ENCODE data around the gene BANP. TPM values are rescaled to one million over a fixed set of nuclear protein-coding genes. Genes with fewer than 3 reads are reported as not detected.
"Not testable (repeated sequence)": the region's sequence is repeated elsewhere in the genome, so short reads cannot be mapped to it uniquely, and the experiment has no call there.

The BANP gene
- total RNA-seq, 2 donors from 2014 or later: 35.8 to 39.8 TPM

DNA sequence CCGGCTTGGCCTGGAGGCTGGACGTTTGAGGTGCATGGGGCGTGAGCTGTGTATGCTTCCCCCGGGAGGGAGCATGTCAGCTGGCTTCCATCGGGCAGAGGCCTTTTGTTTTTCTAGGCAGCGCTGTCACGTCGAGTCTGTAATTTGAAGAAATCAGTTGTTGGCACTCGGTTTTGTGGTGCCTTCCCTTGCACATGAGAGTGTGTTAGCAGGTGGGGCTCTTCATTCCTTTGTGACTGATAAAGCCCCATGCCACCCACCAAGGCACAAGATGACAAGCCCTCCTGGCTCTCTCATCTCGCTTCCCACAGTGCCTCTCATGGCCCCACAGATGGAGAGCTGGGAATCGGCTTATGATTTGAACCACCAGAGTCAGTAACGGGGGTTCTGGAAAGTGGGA lies 72.1 kb downstream of the BANP start:
- Mint-ChIP-seq H3K27me3 (ENCODE audit: low read depth) (no peaks in the 10 kb centered on the region), H3K4me1 (ENCODE audit: low read depth) (peaks cover 24% of the 10 kb centered on the region), H3K4me3 (no peak overlapping the region), H3K9me3 (no peaks in the 10 kb centered on the region), H3K36me3 (ENCODE audit: insufficient read depth in 2 of 2) (peaks cover 0 to 5% of the 10 kb centered on the region in 2 donors), H3K27ac (no peak overlapping the region)
- ATAC-seq (replicated peaks in 1 of 2) (no peak), DNase-seq (no peak)

DNA sequence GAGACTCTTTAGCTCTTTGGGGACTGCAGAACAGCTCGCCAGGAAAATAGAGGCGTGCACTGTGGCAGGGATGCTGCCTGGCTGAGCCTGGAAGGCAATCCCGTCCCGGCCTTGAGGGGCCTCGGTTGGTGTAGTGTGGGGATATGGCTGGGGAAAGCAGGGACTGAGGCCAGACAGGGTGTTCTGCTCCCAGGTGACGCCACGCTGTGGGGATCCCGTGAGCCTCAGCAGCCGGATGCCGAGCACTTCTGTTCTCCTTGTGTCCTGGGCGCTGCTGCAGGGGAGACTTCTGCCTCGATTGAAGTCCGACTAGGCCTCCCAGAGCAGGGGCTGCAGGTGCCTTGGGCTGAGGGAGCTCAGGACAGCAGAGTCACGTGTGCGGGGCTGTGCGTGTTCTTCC lies 72.6 kb downstream of the BANP start:
- Mint-ChIP-seq H3K36me3 (ENCODE audit: insufficient read depth in 2 of 2) (peaks cover 0 to 5% of the 10 kb centered on the region in 2 donors), H3K4me1 (ENCODE audit: low read depth) (peaks cover 24% of the 10 kb centered on the region), H3K27me3 (ENCODE audit: low read depth) (no peaks in the 10 kb centered on the region), H3K4me3 (no peak overlapping the region), H3K27ac (no peak overlapping the region), H3K9me3 (no peaks in the 10 kb centered on the region)
- no peak for DNase-seq
- ATAC-seq (replicated peaks in 1 of 2): no peak

DNA sequence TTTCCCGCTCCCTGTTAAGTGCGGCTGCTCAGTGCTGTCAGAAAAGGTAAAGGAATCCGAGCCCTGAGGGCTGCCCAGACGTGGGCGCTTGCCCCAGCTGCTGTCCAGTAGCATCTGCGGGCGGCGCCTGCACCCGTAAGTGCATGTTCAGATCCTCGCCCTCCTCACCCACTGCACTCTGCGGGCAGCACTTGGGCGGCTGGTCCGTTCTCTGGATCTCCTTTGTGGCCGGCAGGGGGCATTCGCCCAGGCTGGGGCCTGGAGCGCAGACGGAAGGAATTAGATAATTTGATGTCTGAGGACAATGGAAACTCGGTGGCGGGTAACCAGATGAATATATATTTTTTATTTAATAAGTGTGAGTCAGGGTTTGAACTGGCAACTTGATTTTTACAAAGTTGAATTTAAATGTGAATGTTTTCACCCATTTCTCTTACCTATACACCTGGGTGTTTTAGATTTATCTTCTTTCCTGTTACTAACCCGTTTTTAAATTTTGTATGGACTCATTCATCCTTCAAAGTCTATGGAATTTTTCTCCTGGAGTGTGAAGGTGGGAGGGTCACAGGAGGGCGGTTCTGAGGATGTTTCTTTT lies 73.4 kb downstream of the BANP start:
- not testable (repeated sequence) for H3K27me3 Mint-ChIP-seq (ENCODE audit: low read depth); H3K9me3 Mint-ChIP-seq; H3K27ac Mint-ChIP-seq; DNase-seq; H3K36me3 Mint-ChIP-seq (ENCODE audit: insufficient read depth in 2 of 2); ATAC-seq (replicated peaks in 1 of 2)
- Mint-ChIP-seq H3K4me3 (peak overlapping the region in 1 of 2 donors; percentile 59), H3K4me1 (ENCODE audit: low read depth) (peaks cover 24% of the 10 kb centered on the region)

DNA sequence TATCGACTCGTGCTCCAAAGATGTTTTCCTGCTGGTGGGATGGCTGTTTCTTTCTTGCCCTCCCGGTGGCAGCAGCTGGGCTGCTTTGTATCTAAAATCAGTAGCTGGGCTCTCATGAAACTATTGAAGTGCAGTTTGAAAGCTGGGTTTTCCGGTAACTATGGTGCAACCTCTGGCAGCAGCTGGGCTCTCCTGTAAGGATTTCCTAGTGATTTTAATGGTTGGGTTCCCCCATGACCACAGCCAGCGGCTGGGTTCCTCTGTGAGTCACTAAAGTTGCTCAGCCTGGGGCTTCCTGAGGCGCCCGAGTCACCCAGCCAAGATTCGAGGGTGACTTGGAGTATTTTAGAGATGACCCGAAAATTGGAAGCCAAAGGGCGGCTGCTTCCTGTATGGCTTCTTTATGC lies 73.9 kb downstream of the BANP start:
- peak; percentile 60 to 95 for ATAC-seq (replicated peaks in 1 of 2)
- not testable (repeated sequence) for H3K36me3 Mint-ChIP-seq (ENCODE audit: insufficient read depth in 2 of 2)
- peak; percentile 12 to 56 for DNase-seq

DNA sequence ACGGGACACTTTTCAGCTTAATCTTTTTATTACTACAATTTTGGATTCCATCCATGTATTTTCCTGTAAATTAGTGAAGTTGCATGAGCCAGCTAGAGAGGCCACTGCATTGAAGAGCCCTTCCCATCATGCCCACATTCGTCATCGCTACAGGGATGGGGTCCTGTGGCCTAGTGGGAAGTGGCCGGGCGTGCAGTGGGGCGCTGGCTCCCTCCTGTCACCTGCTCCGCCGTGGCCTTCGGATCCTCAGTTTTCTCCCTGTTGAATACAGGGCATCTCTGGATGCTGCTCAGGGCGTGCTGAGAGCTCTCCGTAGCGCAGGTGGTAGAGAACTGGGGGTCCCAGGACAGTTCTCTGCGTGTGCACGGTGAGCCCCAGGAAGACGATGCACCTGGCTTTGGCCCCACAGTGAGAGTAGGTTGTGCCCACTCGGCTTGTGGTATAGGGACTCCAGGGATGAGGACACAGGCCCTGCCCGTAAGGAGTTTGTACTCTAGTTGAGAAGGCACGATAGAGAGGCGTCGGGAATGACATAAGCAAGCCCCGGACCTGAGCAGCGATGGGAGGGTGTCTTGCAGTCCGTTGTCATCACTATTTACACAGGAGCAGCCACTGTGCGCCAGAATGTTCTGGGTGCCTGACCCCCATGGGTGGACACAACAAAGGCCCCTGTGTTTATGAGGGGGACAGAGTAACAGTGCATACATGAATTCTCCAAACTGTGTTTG lies 74.8 kb downstream of the BANP start:
- DNase-seq; H3K27me3 Mint-ChIP-seq (ENCODE audit: low read depth); ATAC-seq (replicated peaks in 1 of 2); H3K27ac Mint-ChIP-seq; H3K4me3 Mint-ChIP-seq; H3K36me3 Mint-ChIP-seq (ENCODE audit: insufficient read depth in 2 of 2); H3K9me3 Mint-ChIP-seq: not testable (repeated sequence)
- H3K4me1 Mint-ChIP-seq (ENCODE audit: low read depth): peaks cover 24% of the 10 kb centered on the region

More for the DNA sequence above, 73.9 kb downstream of the BANP start:
- H3K9me3 Mint-ChIP-seq; H3K27me3 Mint-ChIP-seq (ENCODE audit: low read depth): not testable (repeated sequence)
- Mint-ChIP-seq H3K4me1 (ENCODE audit: low read depth) (peaks cover 24% of the 10 kb centered on the region), H3K27ac (peak overlapping the region; percentile 76), H3K4me3 (peak overlapping the region in 1 of 2 donors; percentile 59)

DNA sequence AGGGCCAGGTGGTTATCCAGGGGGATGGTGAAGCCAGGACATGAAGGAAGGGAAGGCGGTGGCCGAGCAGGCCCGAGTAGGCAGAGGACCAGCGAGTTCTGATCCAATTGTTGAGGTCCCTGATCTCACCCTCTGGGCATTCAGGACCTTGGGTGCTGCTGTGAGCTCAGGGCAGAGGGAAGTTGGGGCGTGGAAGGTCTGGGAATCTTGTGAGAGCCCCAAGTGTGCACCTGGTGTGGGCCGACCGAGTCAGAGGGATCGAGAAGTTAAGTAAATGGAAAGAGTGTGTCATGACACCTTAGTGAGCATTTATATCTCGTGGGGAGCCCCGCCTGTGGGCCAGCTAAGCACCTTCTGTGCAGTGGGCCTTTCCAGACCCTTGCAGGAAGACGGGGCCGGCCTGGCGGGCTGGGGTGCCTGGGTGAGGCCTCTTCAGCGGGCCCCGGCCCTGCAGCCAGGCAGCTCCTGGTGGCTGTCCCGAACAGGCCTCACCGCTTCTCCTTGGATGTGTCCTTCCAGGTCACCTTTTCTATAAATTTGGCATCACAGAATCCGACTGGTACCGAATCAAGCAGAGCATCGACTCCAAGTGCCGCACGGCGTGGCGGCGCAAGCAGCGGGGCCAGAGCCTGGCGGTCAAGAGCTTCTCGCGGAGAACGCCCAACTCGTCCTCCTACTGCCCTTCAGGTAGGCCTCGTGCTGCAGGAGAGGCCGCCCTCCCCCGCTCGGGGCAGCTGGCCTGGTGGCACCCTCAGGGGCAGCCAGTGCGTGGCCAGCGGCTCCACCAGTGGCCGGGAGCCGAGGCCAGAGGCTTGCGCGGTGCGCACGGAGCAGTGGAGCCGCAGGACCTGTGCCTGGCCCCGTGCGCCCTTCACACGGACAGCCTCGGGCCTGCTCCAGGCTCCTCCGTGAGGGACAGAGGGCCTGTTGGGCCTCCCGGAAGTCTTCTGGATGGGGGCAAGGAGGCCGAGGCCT lies 76.0 kb downstream of the BANP start:
- H3K9me3 Mint-ChIP-seq: no peaks in the 10 kb centered on the region

DNA sequence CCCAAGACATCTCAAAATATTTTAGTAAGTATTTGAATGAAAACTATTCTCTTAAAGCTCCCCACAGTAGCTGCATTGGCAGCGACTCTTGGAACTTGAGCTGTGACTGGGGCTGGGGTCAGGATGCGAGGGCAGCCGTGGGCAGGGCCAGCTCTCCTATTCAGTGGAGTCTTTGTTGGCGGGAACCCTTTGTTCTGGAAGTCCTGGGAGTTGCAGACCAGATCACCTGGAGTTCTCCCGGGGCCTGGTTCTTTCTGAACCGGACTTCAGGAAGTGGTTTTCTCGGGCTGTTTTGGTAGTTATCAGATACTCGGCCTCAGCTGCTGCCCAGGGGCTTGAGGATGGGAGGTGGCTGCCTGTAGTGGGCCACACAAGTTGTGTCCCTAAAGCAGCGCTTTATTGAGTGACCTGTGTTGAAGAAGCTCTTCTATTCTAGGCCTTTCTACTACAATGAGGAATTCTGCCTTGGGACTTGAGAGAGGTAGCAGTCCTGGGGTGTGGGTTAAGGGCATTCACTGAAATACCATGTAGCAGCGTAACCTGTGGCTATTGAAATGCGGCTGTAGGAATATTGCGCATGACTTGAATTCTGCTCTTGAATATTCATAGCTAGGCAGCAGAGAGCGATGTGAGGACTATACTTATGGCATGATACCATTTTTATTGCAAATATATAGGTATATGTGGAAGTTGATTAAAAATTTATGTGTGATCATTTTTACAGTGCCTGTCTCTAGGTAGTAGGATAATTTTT lies 77.1 kb downstream of the BANP start:
- not testable (repeated sequence) for H3K27ac Mint-ChIP-seq; H3K9me3 Mint-ChIP-seq; H3K36me3 Mint-ChIP-seq (ENCODE audit: insufficient read depth in 2 of 2); H3K4me3 Mint-ChIP-seq; ATAC-seq (replicated peaks in 1 of 2); DNase-seq; H3K27me3 Mint-ChIP-seq (ENCODE audit: low read depth)
- peaks cover 24% of the 10 kb centered on the region for H3K4me1 Mint-ChIP-seq (ENCODE audit: low read depth)

More for the DNA sequence above, 76.0 kb downstream of the BANP start:
- no peak overlapping the region for H3K27ac Mint-ChIP-seq
- peaks cover 24% of the 10 kb centered on the region for H3K4me1 Mint-ChIP-seq (ENCODE audit: low read depth)
- no peak for ATAC-seq (replicated peaks in 1 of 2)
- no peak for DNase-seq
- H3K36me3 Mint-ChIP-seq (ENCODE audit: insufficient read depth in 2 of 2): peaks cover 0 to 9% of the 10 kb centered on the region in 2 donors
- H3K4me3 Mint-ChIP-seq: no peak overlapping the region
- no peaks in the 10 kb centered on the region for H3K27me3 Mint-ChIP-seq (ENCODE audit: low read depth)

DNA sequence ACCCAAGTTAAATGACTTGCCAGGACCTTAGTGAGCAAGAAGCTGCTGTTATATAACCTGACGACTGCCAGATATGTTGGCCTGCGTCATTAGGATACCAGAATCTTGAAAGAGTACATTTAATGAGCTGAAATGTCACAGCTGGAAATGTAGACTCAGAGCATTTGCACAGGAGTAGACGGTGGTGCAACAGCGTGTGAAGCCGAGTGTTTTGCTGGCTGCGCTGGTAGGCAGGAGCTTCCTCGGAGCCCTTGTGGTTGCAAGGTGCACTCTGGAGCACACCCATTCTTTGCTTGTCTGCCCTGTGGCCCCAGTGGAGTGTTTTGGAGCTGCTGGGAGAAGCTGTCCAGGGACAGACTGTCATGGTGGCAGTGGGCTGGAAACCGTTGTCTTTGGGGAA lies 79.3 kb downstream of the BANP start:
- H3K4me3 Mint-ChIP-seq: no peak overlapping the region

DNA sequence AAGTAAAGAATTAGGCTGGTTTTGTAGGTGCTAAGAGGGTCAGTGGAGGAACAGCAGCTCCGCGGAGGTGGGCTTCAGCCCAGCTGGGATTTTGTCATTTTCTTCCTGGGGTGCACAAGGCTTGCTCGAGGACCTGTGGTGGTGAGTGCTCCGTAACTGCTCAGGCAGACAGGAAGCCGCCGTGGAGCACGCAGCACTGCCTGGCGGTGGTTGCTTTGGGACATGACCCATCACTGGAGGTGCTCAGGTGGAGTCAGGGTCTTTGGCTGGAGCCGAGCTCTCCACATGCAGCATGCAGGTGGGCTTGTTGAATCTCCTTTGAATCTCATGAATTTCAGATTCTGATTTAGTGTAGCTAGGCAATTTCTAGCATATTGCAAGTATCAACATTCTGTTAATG lies 79.7 kb downstream of the BANP start:
- Mint-ChIP-seq H3K36me3 (ENCODE audit: insufficient read depth in 2 of 2) (peaks cover 0 to 14% of the 10 kb centered on the region in 2 donors), H3K4me1 (ENCODE audit: low read depth) (peaks cover 11% of the 10 kb centered on the region)
- not testable (repeated sequence) for H3K4me3 Mint-ChIP-seq; H3K27me3 Mint-ChIP-seq (ENCODE audit: low read depth); DNase-seq; H3K9me3 Mint-ChIP-seq; H3K27ac Mint-ChIP-seq; ATAC-seq (replicated peaks in 1 of 2)

More for the DNA sequence above, 79.3 kb downstream of the BANP start:
- ATAC-seq (replicated peaks in 1 of 2): no peak
- Mint-ChIP-seq H3K4me1 (ENCODE audit: low read depth) (peaks cover 16% of the 10 kb centered on the region), H3K36me3 (ENCODE audit: insufficient read depth in 2 of 2) (peaks cover 0 to 12% of the 10 kb centered on the region in 2 donors), H3K27ac (no peak overlapping the region), H3K9me3 (no peaks in the 10 kb centered on the region), H3K27me3 (ENCODE audit: low read depth) (no peaks in the 10 kb centered on the region)
- DNase-seq: no peak

DNA sequence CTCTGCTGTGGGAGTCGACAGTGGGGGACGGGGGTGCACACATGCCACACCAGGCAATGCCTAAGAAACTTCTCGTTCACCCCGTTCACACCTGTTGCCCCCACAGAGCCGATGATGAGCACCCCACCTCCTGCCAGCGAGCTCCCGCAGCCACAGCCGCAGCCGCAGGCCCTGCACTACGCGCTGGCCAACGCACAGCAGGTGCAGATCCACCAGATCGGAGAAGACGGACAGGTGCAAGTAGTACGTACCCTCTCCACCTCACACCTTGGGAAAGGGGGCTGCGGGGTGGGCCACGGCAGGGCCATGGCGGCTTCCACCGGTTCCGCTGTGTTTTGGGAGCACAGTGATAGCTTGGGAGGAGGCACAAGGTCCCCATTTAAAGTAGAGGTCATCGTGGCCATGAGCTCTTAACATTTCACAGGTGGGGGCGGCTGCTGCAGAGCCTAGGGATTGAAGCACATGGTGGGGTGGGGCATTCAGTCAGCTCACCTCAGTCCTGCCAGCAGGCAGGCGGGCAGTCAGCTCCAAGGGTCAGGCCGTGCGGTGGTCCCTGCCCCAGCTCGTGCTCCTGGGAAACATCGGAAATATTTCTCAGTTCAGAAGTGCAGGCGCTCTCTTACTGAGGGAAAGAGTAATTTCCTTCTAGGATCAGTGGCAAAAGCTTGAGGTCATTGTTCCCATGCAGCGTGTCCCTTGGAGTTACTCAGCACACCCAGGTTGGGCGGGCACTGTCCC lies 81.9 kb downstream of the BANP start:
- not testable (repeated sequence) for H3K9me3 Mint-ChIP-seq; DNase-seq; H3K4me1 Mint-ChIP-seq (ENCODE audit: low read depth); H3K36me3 Mint-ChIP-seq (ENCODE audit: insufficient read depth in 2 of 2); ATAC-seq (replicated peaks in 1 of 2); H3K4me3 Mint-ChIP-seq; H3K27ac Mint-ChIP-seq; H3K27me3 Mint-ChIP-seq (ENCODE audit: low read depth)

DNA sequence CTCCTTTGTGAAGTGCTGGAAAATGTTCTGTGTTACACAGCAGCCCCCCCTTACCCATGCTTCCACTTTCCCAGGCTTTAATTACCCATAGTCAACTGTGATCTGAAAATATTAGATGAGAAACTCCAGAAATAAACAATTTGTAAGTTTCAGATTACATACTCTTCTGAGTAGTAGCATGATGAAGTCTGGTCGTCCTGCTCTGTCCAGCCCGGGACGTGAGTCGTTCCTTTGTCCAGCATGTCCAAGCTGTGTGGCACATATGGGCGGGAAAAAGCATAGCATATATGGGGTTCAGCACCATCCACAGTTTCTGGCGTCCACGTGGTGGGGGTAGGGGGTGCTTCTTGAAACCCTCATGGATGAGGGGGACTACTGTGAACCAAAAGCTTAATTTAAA lies 83.5 kb downstream of the BANP start:
- no peaks in the 10 kb centered on the region for H3K4me1 Mint-ChIP-seq (ENCODE audit: low read depth)
- H3K36me3 Mint-ChIP-seq (ENCODE audit: insufficient read depth in 2 of 2): peaks cover 0 to 6% of the 10 kb centered on the region in 2 donors
- no peak for ATAC-seq (replicated peaks in 1 of 2)

DNA sequence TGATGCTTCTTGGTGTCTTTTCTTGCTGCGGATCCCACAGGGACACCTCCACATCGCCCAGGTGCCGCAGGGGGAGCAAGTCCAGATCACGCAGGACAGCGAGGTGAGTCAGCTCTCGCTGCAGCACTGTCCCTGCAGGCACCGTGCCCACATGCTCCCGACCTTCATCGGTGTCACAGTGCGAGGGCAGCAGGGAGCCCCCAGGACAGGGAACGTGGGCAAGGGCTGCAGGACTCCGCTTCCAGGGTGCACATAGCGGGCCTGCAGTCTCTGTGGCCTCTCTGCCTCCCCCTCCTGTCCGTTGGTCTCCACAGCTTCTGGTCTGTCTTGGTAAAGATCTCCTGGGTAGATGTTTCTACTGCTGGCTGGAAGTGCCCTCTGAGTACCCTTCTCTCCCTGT lies 84.1 kb downstream of the BANP start:
- H3K27me3 Mint-ChIP-seq (ENCODE audit: low read depth): no peaks in the 10 kb centered on the region
- no peak for ATAC-seq (replicated peaks in 1 of 2)
- H3K4me3 Mint-ChIP-seq: no peak overlapping the region

More for the DNA sequence above, 83.5 kb downstream of the BANP start:
- no peak for DNase-seq
- Mint-ChIP-seq H3K4me3 (no peak overlapping the region), H3K9me3 (no peaks in the 10 kb centered on the region), H3K27ac (no peak overlapping the region), H3K27me3 (ENCODE audit: low read depth) (no peaks in the 10 kb centered on the region)

More for the DNA sequence above, 84.1 kb downstream of the BANP start:
- no peaks in the 10 kb centered on the region for H3K9me3 Mint-ChIP-seq
- DNase-seq: no peak
- peaks cover 0 to 6% of the 10 kb centered on the region in 2 donors for H3K36me3 Mint-ChIP-seq (ENCODE audit: insufficient read depth in 2 of 2)
- H3K4me1 Mint-ChIP-seq (ENCODE audit: low read depth): no peaks in the 10 kb centered on the region
- no peak overlapping the region for H3K27ac Mint-ChIP-seq
